K562 (cell line): ENCODE measurements around the gene RAP1A. TPM values are rescaled to one million over a fixed set of nuclear protein-coding genes. Genes with fewer than 3 reads are reported as not detected.

Experiments used
- BDP1 ChIP-seq: IDR thresholded peaks from 3 replicates; pipeline ENCODE4 v1.6.1; 2011; ENCODE audit not compliant: insufficient read length, insufficient read depth
- CEBPB ChIP-seq: fragments of 450-650 bp; IDR thresholded peaks from 2 replicates; pipeline ENCODE4 v1.6.1; 2016; ENCODE audit warnings: missing genetic modification characterization, missing compliant biosample characterization
- MYC ChIP-seq, 2 experiments: fragments of 250-450 bp in 1 of 2; sonication (Bioruptor Pico) in 1 of 2; IDR thresholded peaks; 2 replicates each; pipeline versions ENCODE4 v1.5.1 to v1.6.1; 2012 to 2021; ENCODE audit warnings: low read depth in 2 of 2, borderline replicate concordance in 1 of 2, improper control_type of control experiment in 1 of 2, low read length in 1 of 2, mild to moderate bottlenecking in 1 of 2, moderate library complexity in 1 of 2
- PHB2 ChIP-seq: fragments of 450-650 bp; IDR thresholded peaks from 2 replicates; pipeline ENCODE4 v1.6.1; 2017; ENCODE audit warnings: low read depth
- SIN3B ChIP-seq: fragments of 450-650 bp; IDR thresholded peaks from 2 replicates; pipeline ENCODE4 v1.6.1; 2017; ENCODE audit warnings: low read depth, mild to moderate bottlenecking, moderate library complexity
- SMC3 ChIP-seq: conservative IDR thresholded peaks from 2 replicates; pipeline ENCODE4 v1.6.1; 2011; ENCODE audit warnings: low read depth, low read length, improper control_type of control experiment; ENCODE audit not compliant: insufficient read depth
- SRSF9 ChIP-seq: fragments of 200-400 bp; formaldehyde crosslinking; IDR thresholded peaks from 2 replicates; pipeline ENCODE4 v1.6.1; 2017; ENCODE audit warnings: low read depth, low read length, borderline replicate concordance
- TCFL5 ChIP-seq: fragments of 250-450 bp; sonication (Bioruptor Pico); conservative IDR thresholded peaks from 2 replicates; pipeline ENCODE4 v1.6.1; 2021; ENCODE audit warnings: mild to moderate bottlenecking, moderate library complexity, matching md5 sums
- U2AF1 ChIP-seq: fragments of 200-400 bp; formaldehyde crosslinking; optimal IDR thresholded peaks from 2 replicates; pipeline ENCODE3; 2017; ENCODE audit warnings: mild to moderate bottlenecking, low read depth, low read length, moderate library complexity
- ZNF316 ChIP-seq: fragments of 450-650 bp; IDR thresholded peaks from 2 replicates; pipeline ENCODE4 v1.6.1; 2016
- polyA plus RNA-seq, 8 experiments: library from polyadenylated mRNA; depleted of rRNA in 4 of 8; stranded (reverse) in 5 of 8; unstranded in 3 of 8; fragments of >200 nt; fragmentation: Nextera tagmentation in 2 of 8; fragmentation: Illumina TruSeq in 1 of 8; extraction: Ambion mirVana in 2 of 8; extraction: Trizol in 1 of 8; gene quantifications; 2 replicates each; pipeline versions ENCODE4 v1.2.1 to v1.2.3, GENCODE V29; 2011 to 2014; ENCODE audit warnings: inconsistent platforms in 1 of 8, missing spikeins in 1 of 8
- total RNA-seq, 7 experiments: library from RNA; depleted of rRNA in 6 of 7; stranded (reverse); fragments of >200 nt in 6 of 7; fragmentation: Illumina TruSeq in 2 of 7; extraction: Trizol in 2 of 7; gene quantifications; 2 replicates each; pipeline versions ENCODE4 v1.2.1 to v1.2.3, GENCODE V29; 2011 to 2021; ENCODE audit warnings: low replicate concordance in 1 of 7
- TF ChIP-seq, protein P1 (sequence below), 2 experiments: fragments of 450-650 bp; formaldehyde crosslinking in 1 of 2; IDR thresholded peaks; 2 replicates each; pipeline versions ENCODE4 v1.4.0 to v1.6.1; 2014 to 2020; ENCODE audit warnings: mild to moderate bottlenecking in 2 of 2, borderline replicate concordance in 1 of 2, low read depth in 1 of 2
- TF ChIP-seq, protein P2 (sequence below), 2 experiments: fragments of 450-650 bp in 1 of 2; sonication (generic) in 1 of 2; formaldehyde crosslinking; conservative IDR thresholded peaks; 2 replicates each; pipeline versions ENCODE4 v1.4.0 to v1.8.1; 2020 to 2022; ENCODE audit warnings: mild to moderate bottlenecking in 1 of 2, missing genetic modification reagents in 1 of 2
- TF ChIP-seq, protein P3 (sequence below): fragments of 200-800 bp; sonication (Bioruptor generic); IDR thresholded peaks from 2 replicates; pipeline ENCODE4 v1.6.1; 2016; ENCODE audit warnings: missing genetic modification characterization, missing compliant biosample characterization

Gene RAP1A
- total and polyA plus RNA-seq, 9 of the 15 experiments (the other 6 are each of a cell fraction or from before 2014, with no cell fraction given): 13.4 to 86.2 (median 32.5) TPM

DNA sequence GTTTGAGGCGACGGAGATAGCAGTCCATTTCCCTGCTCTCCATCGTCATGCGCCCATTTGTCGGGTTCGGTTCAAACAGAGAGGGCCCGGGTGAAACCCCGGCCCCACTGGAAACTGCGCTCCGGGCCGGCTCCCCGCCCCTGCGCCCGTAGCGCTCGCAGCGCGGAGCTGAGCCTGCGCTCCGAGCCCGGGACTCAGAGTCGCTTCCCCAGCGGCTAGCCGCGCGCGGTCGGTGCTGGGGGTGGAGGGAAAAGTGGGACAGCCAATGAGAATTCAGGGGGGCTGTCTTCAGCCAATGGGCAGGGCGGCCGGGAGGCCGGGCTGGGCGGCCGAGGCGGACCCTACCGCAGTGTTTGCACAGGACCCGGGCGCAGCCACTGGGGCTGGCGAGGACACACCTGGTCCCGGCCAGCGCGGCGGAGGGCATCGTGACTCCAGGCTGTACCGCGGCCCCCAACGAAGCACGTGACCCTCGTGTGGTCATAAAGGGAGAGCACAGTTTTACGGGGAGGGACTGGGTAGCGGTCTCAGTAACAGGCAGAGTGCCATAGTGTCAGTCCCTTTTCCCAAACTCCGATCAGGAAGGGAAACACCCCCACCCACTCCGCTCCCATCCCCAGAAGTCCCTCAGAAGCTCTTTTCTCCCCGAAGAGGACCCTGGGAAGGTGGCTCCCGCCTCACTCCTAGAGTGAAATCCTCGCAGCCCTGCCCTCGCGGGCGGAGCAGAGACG, 119.8 kb downstream of the RAP1A start, which contains the start of gene INKA2 (continued):
- TF ChIP-seq, protein P1, sequence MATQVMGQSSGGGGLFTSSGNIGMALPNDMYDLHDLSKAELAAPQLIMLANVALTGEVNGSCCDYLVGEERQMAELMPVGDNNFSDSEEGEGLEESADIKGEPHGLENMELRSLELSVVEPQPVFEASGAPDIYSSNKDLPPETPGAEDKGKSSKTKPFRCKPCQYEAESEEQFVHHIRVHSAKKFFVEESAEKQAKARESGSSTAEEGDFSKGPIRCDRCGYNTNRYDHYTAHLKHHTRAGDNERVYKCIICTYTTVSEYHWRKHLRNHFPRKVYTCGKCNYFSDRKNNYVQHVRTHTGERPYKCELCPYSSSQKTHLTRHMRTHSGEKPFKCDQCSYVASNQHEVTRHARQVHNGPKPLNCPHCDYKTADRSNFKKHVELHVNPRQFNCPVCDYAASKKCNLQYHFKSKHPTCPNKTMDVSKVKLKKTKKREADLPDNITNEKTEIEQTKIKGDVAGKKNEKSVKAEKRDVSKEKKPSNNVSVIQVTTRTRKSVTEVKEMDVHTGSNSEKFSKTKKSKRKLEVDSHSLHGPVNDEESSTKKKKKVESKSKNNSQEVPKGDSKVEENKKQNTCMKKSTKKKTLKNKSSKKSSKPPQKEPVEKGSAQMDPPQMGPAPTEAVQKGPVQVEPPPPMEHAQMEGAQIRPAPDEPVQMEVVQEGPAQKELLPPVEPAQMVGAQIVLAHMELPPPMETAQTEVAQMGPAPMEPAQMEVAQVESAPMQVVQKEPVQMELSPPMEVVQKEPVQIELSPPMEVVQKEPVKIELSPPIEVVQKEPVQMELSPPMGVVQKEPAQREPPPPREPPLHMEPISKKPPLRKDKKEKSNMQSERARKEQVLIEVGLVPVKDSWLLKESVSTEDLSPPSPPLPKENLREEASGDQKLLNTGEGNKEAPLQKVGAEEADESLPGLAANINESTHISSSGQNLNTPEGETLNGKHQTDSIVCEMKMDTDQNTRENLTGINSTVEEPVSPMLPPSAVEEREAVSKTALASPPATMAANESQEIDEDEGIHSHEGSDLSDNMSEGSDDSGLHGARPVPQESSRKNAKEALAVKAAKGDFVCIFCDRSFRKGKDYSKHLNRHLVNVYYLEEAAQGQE (IDR thresholded peaks at IDR 0.05; ENCODE audit: borderline replicate concordance): peak; percentile 22
- TF ChIP-seq, protein P1 (CRISPR knock-in tag; IDR thresholded peaks at IDR 0.05; ENCODE audit: low read depth): no peak; the same call in 1 of the 2 replicates
- TF ChIP-seq, protein P2, sequence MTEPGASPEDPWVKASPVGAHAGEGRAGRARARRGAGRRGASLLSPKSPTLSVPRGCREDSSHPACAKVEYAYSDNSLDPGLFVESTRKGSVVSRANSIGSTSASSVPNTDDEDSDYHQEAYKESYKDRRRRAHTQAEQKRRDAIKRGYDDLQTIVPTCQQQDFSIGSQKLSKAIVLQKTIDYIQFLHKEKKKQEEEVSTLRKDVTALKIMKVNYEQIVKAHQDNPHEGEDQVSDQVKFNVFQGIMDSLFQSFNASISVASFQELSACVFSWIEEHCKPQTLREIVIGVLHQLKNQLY (CRISPR knock-in tag; conservative IDR thresholded peaks at IDR 0.05): no peak
- TF ChIP-seq SRSF9: no peak
- TF ChIP-seq BDP1: no peak
- no peak for TF ChIP-seq SIN3B
- TF ChIP-seq SMC3: no peak
- no peak for TF ChIP-seq CEBPB (tag)
- no peak for TF ChIP-seq ZNF316
- no peak for TF ChIP-seq TCFL5
- no peak for TF ChIP-seq U2AF1
- TF ChIP-seq PHB2: no peak
- no peak for TF ChIP-seq MYC (IDR thresholded peaks at IDR 0.05; ENCODE audit: low read depth, low read length)
- TF ChIP-seq MYC (CRISPR knock-in tag; IDR thresholded peaks at IDR 0.05; ENCODE audit: borderline replicate concordance, low read depth): no peak
- TF ChIP-seq, protein P3, sequence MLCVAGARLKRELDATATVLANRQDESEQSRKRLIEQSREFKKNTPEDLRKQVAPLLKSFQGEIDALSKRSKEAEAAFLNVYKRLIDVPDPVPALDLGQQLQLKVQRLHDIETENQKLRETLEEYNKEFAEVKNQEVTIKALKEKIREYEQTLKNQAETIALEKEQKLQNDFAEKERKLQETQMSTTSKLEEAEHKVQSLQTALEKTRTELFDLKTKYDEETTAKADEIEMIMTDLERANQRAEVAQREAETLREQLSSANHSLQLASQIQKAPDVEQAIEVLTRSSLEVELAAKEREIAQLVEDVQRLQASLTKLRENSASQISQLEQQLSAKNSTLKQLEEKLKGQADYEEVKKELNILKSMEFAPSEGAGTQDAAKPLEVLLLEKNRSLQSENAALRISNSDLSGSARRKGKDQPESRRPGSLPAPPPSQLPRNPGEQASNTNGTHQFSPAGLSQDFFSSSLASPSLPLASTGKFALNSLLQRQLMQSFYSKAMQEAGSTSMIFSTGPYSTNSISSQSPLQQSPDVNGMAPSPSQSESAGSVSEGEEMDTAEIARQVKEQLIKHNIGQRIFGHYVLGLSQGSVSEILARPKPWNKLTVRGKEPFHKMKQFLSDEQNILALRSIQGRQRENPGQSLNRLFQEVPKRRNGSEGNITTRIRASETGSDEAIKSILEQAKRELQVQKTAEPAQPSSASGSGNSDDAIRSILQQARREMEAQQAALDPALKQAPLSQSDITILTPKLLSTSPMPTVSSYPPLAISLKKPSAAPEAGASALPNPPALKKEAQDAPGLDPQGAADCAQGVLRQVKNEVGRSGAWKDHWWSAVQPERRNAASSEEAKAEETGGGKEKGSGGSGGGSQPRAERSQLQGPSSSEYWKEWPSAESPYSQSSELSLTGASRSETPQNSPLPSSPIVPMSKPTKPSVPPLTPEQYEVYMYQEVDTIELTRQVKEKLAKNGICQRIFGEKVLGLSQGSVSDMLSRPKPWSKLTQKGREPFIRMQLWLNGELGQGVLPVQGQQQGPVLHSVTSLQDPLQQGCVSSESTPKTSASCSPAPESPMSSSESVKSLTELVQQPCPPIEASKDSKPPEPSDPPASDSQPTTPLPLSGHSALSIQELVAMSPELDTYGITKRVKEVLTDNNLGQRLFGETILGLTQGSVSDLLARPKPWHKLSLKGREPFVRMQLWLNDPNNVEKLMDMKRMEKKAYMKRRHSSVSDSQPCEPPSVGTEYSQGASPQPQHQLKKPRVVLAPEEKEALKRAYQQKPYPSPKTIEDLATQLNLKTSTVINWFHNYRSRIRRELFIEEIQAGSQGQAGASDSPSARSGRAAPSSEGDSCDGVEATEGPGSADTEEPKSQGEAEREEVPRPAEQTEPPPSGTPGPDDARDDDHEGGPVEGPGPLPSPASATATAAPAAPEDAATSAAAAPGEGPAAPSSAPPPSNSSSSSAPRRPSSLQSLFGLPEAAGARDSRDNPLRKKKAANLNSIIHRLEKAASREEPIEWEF: no peak
